Measurements from ENCODE around the gene CFAP77.

GRCh38 chr9:132439153-132439552, 29.1 kb downstream of the CFAP77 start:
- TF ChIP-seq CTCF (IDR thresholded peaks at IDR 0.05) (no peak), POLR2A (IDR thresholded peaks at IDR 0.05) (no peak), EP300 (IDR thresholded peaks at IDR 0.05) (no peak)
